Keratinocyte (primary cell): ENCODE data around the gene GPR26. TPM values are rescaled to one million over a fixed set of nuclear protein-coding genes. Genes with fewer than 3 reads are reported as not detected.

Source experiments
- DNase-seq: peaks from one replicate; pipeline ENCODE4 v3.0.0-alpha.2; 2011; ENCODE audit warnings: low read depth, missing footprints, low spot score
- FAIRE-seq: peaks from 2 replicates; lab custom pipeline; 2011; peaks lifted over from hg19 to GRCh38; lab: Jason Lieb, UNC
- H2AFZ ChIP-seq: 2 replicates; pipeline ENCODE4 v1.6.0; 2012; ENCODE audit warnings: low read length, control low read depth, inconsistent platforms; ENCODE audit not compliant: control insufficient read depth
- H3K27ac ChIP-seq: 2 replicates; pipeline ENCODE4 v1.5.1; 2011; ENCODE audit warnings: low read length; ENCODE audit not compliant: control insufficient read depth, insufficient read depth
- H3K27me3 ChIP-seq: 3 replicates; pipeline ENCODE4 v1.6.0; 2011; ENCODE audit warnings: low read length; ENCODE audit not compliant: control insufficient read depth, insufficient read depth; ENCODE audit errors: extremely low read depth
- H3K36me3 ChIP-seq, 2 experiments: 2 replicates in 1 of 2; 3 replicates in 1 of 2; pipeline ENCODE4 v1.5.1; 2011; ENCODE audit warnings: low read length in 2 of 2, mild to moderate bottlenecking in 1 of 2; ENCODE audit not compliant: control insufficient read depth in 2 of 2, insufficient read depth in 2 of 2; ENCODE audit errors: extremely low read depth in 1 of 2
- H3K4me1 ChIP-seq: 3 replicates; pipeline ENCODE4 v1.5.1; 2011; ENCODE audit warnings: low read length; ENCODE audit not compliant: control insufficient read depth, insufficient read depth; ENCODE audit errors: extremely low read depth
- H3K4me2 ChIP-seq: 3 replicates; pipeline ENCODE4 v1.6.0; 2011; ENCODE audit warnings: low read depth, low read length; ENCODE audit not compliant: control insufficient read depth, insufficient read depth; ENCODE audit errors: extremely low read depth
- H3K4me3 ChIP-seq, 3 experiments: fragments of 200-600 bp in 1 of 3; sonication (generic) in 1 of 3; 2 replicates in 2 of 3; 3 replicates in 1 of 3; pipeline ENCODE4 v1.5.1; 2011 to 2016; ENCODE audit warnings: low read length in 3 of 3, mild to moderate bottlenecking in 3 of 3, control low read depth in 2 of 3, inconsistent platforms in 1 of 3, low read depth in 1 of 3, mixed read lengths in 1 of 3, mixed run types in 1 of 3, moderate library complexity in 1 of 3; ENCODE audit not compliant: control insufficient read depth in 2 of 3, insufficient read depth in 2 of 3; ENCODE audit errors: extremely low read depth in 1 of 3
- H3K79me2 ChIP-seq: 2 replicates; pipeline ENCODE4 v1.6.0; 2012; ENCODE audit warnings: low read length; ENCODE audit not compliant: control insufficient read depth, insufficient read depth
- H3K9ac ChIP-seq: 3 replicates; pipeline ENCODE4 v1.6.0; 2011; ENCODE audit warnings: low read length; ENCODE audit not compliant: control insufficient read depth, insufficient read depth; ENCODE audit errors: extremely low read depth
- H3K9me1 ChIP-seq: 3 replicates; pipeline ENCODE4 v1.6.0; 2011; ENCODE audit warnings: low read length; ENCODE audit not compliant: control insufficient read depth, insufficient read depth; ENCODE audit errors: extremely low read depth
- H3K9me3 ChIP-seq: 2 replicates; pipeline ENCODE4 v1.5.1; 2012; ENCODE audit warnings: low read depth, low read length; ENCODE audit not compliant: control insufficient read depth
- H4K20me1 ChIP-seq: 3 replicates; pipeline ENCODE4 v1.6.0; 2011; ENCODE audit warnings: low read length; ENCODE audit not compliant: control insufficient read depth, insufficient read depth; ENCODE audit errors: extremely low read depth
- CTCF ChIP-seq, 3 experiments: IDR thresholded peaks in 1 of 3; conservative IDR thresholded peaks in 1 of 3; optimal IDR thresholded peaks in 1 of 3; 2 replicates in 2 of 3; 3 replicates in 1 of 3; pipeline versions ENCODE3 to v1.5.1; 2011; ENCODE audit warnings: low read length in 3 of 3, mild to moderate bottlenecking in 3 of 3, moderate library complexity in 2 of 3, control low read depth in 1 of 3, inconsistent platforms in 1 of 3; ENCODE audit not compliant: insufficient read depth in 2 of 3; ENCODE audit errors: extremely low read depth in 1 of 3
- EZH2 ChIP-seq: IDR thresholded peaks from one replicate; pipeline ENCODE4 v1.6.1; 2012; ENCODE audit warnings: inconsistent platforms, mild to moderate bottlenecking, low read length, moderate library complexity
- dilution Hi-C: fragments of 300-500 bp; cut with MboI; formaldehyde crosslinking; loops from one replicate; pipeline ENCODE4 v1.7.0; 2020; ENCODE audit warnings: low sequenced_read_pairs; ENCODE audit not compliant: extremely low pct_ligation_motif_present
- polyA plus RNA-seq, 5 experiments: library from polyadenylated mRNA; depleted of rRNA in 3 of 5; stranded (reverse) in 3 of 5; stranded (forward) in 1 of 5; unstranded in 1 of 5; fragments of >200 nt; gene quantifications; 1 replicate in 1 of 5; 2 replicates in 3 of 5; 3 replicates in 1 of 5; pipeline versions ENCODE4 v1.2.1 to v1.2.3, GENCODE V29; 2011 to 2012; ENCODE audit warnings: missing spikeins in 2 of 5, low read depth in 1 of 5, low replicate concordance in 1 of 5

The GPR26 gene
- polyA plus RNA-seq, 1 donor (not counting 4 experiments of a cell fraction or from before 2014, with no cell fraction given), result not detected

GRCh38 chr10:123619067-123619855, 46.9 kb upstream of the GPR26 start:
- Histone ChIP-seq H4K20me1 (no peaks in the 10 kb centered on the region), H3K27me3 (no peaks in the 10 kb centered on the region)

GRCh38 chr10:123620621-123621020, 45.5 kb upstream of the GPR26 start:
- TF ChIP-seq CTCF (optimal IDR thresholded peaks at IDR 0.05 in 1 of 3, IDR thresholded peaks at IDR 0.05 in 1 of 3, conservative IDR thresholded peaks at IDR 0.05 in 1 of 3; ENCODE audit: extremely low read depth in 1 of 3, insufficient read depth in 2 of 3, low read length in 3 of 3) (no peak), EZH2 (no peak)
- no peaks in the 10 kb centered on the region for H4K20me1 ChIP-seq
- no peaks in the 10 kb centered on the region for H3K9me1 ChIP-seq
- no peak overlapping the region for H2AFZ ChIP-seq
- no peaks in the 10 kb centered on the region for H3K9me3 ChIP-seq
- DNase-seq (no peak), FAIRE-seq (no peak)
- H3K36me3 ChIP-seq, result no peaks in the 10 kb centered on the region
- no peak overlapping the region for H3K27ac ChIP-seq
- no peaks in the 10 kb centered on the region for H3K79me2 ChIP-seq
- no peaks in the 10 kb centered on the region for H3K4me1 ChIP-seq
- no peak overlapping the region for H3K4me3 ChIP-seq
- no peak overlapping the region for H3K4me2 ChIP-seq
- dilution Hi-C loops, result no loop called here
- H3K9ac ChIP-seq, result no peak overlapping the region
- H3K27me3 ChIP-seq, result no peaks in the 10 kb centered on the region

More at GRCh38 chr10:123619067-123619855, 46.9 kb upstream of the GPR26 start:
- H3K9ac ChIP-seq, result no peak overlapping the region
- H3K9me3 ChIP-seq, result no peaks in the 10 kb centered on the region
- no peak overlapping the region for H3K27ac ChIP-seq
- H3K79me2 ChIP-seq, result no peaks in the 10 kb centered on the region
- no peak overlapping the region for H2AFZ ChIP-seq
- FAIRE-seq (no peak), DNase-seq (no peak)
- H3K4me1 ChIP-seq, result no peaks in the 10 kb centered on the region
- no peaks in the 10 kb centered on the region for H3K36me3 ChIP-seq
- no peak overlapping the region for H3K4me2 ChIP-seq
- no peak overlapping the region for H3K4me3 ChIP-seq
- no peaks in the 10 kb centered on the region for H3K9me1 ChIP-seq
- TF ChIP-seq CTCF (optimal IDR thresholded peaks at IDR 0.05 in 1 of 3, IDR thresholded peaks at IDR 0.05 in 1 of 3, conservative IDR thresholded peaks at IDR 0.05 in 1 of 3; ENCODE audit: extremely low read depth in 1 of 3, insufficient read depth in 2 of 3, low read length in 3 of 3) (no peak), EZH2 (no peak)
- dilution Hi-C loops, result no loop called here
